ENCODE data around the gene DNAH1.

DNA sequence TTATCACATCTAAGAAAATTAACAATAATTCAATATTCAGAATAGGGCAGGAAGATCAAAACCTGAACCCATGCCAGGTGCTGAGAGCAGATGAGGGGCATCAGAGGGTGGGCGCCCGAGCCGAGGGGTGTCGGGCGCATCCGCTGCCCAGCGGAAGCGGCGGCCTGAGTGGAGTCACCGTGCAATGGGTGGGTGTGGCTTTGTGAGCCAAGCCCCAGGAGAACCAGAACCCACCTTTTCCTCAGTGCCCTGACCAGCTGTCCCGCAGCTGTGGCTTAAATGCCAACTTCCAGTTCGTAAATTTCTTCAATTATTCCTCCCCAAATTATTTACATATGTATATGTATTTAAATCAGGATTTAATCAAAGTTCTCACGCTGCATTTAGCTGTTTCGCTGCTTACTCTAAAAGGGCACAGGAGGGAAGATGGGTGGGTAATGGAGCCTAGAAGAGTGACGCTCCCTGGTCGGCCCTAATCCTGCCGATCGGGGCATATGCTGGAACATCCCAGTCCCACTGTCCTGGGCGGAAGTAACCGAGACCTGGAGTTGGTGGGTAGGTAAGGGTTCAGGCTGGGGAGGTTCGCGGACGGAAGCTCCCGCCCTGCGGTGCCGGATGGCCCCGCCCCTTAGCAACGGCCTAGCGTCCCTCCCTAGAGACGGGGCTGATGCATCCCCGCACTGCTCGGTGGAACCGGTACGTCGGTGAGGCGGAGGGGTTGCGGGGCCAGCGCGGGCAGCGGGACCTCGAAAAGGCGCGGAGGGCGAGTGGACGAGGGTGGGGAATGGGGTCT, 1.3 kb downstream of the DNAH1 start:
- TF ChIP-seq CEBPB (IDR thresholded peaks at IDR 0.05) (no peak), TAF1 (IDR thresholded peaks at IDR 0.05; ENCODE audit: low read depth) (no peak), EP300 (IDR thresholded peaks at IDR 0.05; ENCODE audit: borderline replicate concordance) (no peak), TEAD4 (IDR thresholded peaks at IDR 0.05) (no peak), ZBTB7A (IDR thresholded peaks at IDR 0.05; ENCODE audit: low read depth) (no peak), RAD21 (IDR thresholded peaks at IDR 0.05; ENCODE audit: low read depth) (no peak), CREB1 (IDR thresholded peaks at IDR 0.05; ENCODE audit: low read depth) (no peak)
- TF ChIP-seq, protein P1, sequence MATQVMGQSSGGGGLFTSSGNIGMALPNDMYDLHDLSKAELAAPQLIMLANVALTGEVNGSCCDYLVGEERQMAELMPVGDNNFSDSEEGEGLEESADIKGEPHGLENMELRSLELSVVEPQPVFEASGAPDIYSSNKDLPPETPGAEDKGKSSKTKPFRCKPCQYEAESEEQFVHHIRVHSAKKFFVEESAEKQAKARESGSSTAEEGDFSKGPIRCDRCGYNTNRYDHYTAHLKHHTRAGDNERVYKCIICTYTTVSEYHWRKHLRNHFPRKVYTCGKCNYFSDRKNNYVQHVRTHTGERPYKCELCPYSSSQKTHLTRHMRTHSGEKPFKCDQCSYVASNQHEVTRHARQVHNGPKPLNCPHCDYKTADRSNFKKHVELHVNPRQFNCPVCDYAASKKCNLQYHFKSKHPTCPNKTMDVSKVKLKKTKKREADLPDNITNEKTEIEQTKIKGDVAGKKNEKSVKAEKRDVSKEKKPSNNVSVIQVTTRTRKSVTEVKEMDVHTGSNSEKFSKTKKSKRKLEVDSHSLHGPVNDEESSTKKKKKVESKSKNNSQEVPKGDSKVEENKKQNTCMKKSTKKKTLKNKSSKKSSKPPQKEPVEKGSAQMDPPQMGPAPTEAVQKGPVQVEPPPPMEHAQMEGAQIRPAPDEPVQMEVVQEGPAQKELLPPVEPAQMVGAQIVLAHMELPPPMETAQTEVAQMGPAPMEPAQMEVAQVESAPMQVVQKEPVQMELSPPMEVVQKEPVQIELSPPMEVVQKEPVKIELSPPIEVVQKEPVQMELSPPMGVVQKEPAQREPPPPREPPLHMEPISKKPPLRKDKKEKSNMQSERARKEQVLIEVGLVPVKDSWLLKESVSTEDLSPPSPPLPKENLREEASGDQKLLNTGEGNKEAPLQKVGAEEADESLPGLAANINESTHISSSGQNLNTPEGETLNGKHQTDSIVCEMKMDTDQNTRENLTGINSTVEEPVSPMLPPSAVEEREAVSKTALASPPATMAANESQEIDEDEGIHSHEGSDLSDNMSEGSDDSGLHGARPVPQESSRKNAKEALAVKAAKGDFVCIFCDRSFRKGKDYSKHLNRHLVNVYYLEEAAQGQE (IDR thresholded peaks at IDR 0.05; ENCODE audit: low read depth) = no peak
- TF ChIP-seq, protein P2, sequence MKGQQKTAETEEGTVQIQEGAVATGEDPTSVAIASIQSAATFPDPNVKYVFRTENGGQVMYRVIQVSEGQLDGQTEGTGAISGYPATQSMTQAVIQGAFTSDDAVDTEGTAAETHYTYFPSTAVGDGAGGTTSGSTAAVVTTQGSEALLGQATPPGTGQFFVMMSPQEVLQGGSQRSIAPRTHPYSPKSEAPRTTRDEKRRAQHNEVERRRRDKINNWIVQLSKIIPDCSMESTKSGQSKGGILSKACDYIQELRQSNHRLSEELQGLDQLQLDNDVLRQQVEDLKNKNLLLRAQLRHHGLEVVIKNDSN (IDR thresholded peaks at IDR 0.05) = no peak

Measured in Ishikawa (cell line).